Suppressor macrophage treated with lipopolysaccharide for 1 hour (primary cell): ENCODE results near the gene PRKCQ.

Experiments used
- DNase-seq, 3 donors: peaks; one replicate each; pipeline ENCODE4 v3.0.0-alpha.2; 2020 to 2022

The PRKCQ gene

DNA sequence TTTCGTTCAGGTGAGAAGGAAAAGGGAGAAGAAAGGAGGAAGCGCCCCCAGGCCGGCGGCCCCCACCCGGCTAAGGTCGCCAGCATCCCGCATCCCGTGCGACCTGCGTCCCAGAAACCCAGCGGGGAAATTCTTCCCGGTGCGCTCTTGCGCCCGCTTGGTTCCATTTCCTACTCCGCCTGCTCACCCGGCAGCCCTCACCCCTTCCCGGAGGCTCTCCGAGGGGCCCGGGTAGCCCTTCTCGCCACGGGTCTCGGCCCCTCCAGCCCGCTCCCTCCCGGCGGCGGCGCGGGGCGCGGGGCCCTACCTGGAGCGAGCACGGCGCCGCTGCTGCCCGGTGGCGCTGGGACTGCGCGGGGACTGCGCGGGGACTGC, at the start of gene PRKCQ:
TSS of gene PRKCQ (minus strand) at position 373 of the 375 bp plus-strand sequence. CDS start 65,141 bp downstream, outside the sequence.
- peak in 1 of 3 donors; percentile 28 for DNase-seq

DNA sequence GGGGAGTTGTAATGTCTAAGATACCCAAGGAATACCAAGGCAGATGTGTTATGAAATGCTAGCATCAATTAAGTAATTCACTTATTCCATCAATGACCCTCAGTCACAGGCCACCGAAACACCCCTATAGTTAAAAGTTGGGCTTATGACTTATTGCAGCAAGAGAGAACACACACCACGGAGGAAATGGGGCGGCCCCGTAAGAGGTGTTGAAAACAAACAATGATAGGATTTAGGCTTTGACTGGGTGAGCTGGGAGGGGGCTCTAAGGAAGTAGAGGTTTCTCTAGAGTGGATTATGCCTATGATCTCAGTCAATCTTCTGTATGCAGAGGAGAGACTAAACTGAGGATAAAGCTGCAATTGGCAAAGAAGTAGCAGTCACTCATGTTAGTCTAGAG, 45.4 kb upstream of the PRKCQ start:
- no peak for DNase-seq

GRCh38 chr10:6624392-6624791, 44.3 kb upstream of the PRKCQ start:
- no peak for DNase-seq

DNA sequence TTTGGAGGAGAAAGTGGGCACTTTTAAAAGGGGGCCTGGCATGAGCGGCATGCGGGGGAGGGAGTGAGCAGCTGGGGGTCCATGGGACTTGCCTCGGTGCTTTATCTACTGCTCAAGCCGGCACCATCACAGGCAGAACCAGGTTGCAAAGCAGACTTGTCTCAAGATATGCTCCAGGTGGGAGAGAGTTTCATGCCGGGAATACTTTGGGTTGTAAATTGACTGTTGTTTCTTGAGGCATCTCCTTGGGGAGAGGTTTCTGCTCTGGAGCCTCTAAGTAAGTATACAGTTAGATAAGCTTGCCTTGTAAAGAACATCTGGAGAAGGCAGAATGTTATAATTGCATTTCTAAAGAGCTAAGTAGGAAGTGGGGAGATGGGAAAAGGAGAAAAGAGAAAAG, 42.8 kb upstream of the PRKCQ start:
- no peak for DNase-seq

- DNase-seq, result peak; percentile 21 to 37 (median 36)
Measured at GRCh38 chr10:6621536-6621935, 41.5 kb upstream of the PRKCQ start.

DNA sequence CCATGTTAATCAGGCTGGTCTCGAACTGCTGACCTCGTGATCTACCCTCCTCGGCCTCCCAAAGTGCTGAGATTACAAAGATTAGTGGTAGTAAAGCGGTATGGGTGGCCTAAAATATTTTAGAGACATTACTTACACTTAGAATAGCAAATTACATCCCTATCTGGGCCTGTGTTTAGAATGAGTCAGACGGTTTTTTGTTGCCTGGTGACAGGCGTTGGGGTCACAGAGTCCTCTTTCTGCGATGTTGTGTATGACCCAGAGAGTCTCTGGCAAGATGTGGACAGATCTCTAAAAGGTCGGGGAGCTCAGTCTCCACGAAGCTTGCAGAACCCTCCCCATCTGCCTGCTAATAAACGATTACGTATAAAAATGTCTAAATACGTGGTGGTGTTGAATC, 39.6 kb upstream of the PRKCQ start:
- DNase-seq, result no peak

DNA sequence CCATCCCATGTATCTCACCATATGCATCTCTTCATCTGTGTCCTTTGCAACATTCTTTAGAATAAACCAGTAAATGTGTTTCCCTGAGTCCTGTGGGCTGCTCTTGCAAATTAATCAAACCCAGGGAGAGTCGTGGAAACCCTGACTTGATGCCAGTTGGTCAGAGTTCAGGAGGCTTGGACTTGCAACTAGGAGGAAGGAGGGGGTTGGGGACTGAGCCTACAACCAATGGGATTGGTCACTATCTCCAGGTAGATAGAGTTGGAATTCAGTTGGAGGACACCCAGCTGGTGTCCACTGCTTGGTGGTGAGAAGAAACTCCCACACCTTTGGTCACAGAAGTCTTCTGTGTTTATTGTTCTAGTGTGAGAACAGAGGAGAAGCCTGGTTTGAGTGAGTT, 38.3 kb upstream of the PRKCQ start:
- DNase-seq, result no peak

DNA sequence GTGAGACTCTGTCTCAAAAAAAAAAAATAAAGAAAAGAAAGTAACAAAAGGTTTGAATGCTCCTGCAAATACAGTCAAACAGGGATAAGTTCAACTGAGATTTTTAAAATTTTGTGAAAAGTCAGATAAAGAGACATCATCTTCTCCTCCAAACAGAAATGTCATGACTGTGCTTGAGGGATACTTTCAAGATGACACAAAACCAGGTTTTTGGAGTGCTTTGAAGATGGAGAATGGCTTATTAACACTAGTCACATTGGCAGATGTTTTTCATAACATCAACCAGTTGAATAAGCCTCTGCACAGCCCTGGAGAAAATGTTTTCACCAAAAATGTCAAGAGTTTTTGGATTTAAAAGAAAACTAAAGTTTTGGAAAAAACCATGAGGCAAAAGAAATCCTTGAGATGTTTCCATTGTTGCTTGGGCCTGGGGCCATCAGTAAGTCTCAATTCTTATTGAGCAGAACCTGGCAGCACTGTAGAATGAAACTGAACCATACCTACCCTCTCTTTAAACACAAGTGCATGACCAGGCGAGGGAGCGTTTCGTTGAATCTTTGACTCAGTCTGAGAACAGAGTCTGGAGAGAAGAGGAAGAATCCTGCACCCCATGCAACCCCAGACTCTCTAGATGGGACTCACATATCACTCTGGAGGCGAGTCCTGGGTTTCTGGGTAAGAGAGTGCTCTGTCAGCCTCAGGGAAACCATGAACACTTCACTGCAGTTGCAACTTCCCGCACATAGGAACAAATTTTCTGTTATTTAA, 37.4 kb upstream of the PRKCQ start:
- no peak for DNase-seq

- no peak for DNase-seq
Measured at GRCh38 chr10:6615971-6616370, 35.9 kb upstream of the PRKCQ start.

GRCh38 chr10:6612371-6612770, 32.3 kb upstream of the PRKCQ start:
- DNase-seq, result peak in 1 of 3 donors; percentile 20

GRCh38 chr10:6610647-6611046, 30.6 kb upstream of the PRKCQ start:
- DNase-seq, result no peak

GRCh38 chr10:6609625-6610024, 29.5 kb upstream of the PRKCQ start:
- peak; percentile 7 to 32 (median 16) for DNase-seq

DNA sequence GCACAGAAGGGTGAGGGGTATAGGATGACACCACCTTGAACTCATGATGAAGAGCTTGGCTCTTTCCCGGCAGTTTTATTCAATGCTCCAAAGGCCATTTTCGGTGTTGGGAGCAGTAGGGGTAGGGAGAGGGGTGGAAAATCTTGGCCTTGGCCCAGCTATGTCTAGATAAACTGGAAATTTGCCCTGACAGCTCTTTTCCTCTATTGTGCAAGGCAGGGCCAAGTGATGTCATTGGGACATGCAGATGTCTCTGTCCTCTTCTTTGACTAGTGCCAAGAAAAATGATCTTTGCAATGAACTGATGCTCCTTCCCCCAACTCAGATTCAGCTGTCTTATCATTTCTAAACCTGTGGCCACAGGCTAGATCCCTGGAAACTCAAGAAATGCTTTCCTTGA, 27.7 kb upstream of the PRKCQ start:
- peak; percentile 39 to 53 (median 52) for DNase-seq

GRCh38 chr10:6607182-6607581, 27.1 kb upstream of the PRKCQ start:
- DNase-seq, result peak; percentile 25 to 50 (median 32)

- DNase-seq, result no peak
Measured at GRCh38 chr10:6603142-6604125, 23.4 kb upstream of the PRKCQ start.

GRCh38 chr10:6602700-6603084, 22.6 kb upstream of the PRKCQ start:
- DNase-seq, result no peak

DNA sequence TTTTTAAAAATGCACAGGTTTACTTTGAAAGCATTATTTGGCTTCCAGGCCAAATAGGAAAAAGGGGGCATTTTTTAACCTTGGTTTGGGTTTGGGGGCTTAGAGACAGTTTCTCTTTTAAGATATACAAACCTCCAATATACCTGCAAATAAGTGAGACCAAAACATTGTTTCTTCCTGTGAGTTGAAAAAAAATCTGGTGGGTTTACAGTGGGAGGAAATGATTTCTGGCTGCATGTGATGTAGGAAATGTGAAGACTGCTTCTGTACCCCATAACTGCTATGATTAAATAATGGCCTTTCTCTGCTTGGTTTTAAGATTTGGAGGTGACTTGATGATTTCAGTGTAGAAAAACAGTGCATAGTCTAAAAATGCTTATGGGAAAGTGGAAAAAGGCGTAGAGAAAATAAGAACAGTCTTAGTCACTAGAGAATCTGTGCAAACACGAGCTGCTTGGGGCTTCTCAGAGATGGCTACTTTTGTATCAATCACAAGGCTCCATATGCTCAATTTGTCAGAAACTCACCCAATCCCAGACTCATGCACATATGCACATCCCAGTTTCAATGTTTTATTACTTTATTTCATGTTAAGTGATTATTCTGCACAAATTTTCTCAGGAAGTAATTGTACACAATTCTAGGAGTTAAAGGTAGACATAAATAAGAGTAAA, 22.1 kb upstream of the PRKCQ start:
- DNase-seq, result no peak

DNA sequence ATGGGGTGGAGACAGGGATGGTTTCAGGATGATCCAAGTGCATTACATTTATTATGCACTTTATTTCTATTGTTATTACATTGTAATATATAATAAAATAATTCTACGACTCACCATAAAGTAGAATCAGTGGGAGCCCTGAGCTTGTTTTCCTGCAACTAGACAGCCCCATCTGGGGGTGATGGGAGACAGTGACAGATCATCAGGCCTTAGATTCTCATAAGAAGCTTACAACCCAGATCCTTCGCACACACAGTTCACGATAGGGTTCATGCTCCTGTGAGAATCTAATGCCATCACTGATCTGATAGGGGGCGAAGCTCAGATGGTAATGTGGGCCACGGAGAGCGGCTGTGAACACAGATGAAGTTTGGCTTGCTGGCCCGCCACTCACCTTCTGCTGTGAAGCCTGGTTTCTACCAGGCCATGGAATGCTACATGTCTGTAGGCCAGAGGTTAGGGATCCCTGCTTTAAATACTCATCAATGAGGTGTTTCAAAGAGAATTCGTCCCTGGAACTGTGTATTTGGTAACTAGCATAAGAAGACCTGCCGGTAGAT, 21.2 kb upstream of the PRKCQ start:
- DNase-seq, result no peak

DNA sequence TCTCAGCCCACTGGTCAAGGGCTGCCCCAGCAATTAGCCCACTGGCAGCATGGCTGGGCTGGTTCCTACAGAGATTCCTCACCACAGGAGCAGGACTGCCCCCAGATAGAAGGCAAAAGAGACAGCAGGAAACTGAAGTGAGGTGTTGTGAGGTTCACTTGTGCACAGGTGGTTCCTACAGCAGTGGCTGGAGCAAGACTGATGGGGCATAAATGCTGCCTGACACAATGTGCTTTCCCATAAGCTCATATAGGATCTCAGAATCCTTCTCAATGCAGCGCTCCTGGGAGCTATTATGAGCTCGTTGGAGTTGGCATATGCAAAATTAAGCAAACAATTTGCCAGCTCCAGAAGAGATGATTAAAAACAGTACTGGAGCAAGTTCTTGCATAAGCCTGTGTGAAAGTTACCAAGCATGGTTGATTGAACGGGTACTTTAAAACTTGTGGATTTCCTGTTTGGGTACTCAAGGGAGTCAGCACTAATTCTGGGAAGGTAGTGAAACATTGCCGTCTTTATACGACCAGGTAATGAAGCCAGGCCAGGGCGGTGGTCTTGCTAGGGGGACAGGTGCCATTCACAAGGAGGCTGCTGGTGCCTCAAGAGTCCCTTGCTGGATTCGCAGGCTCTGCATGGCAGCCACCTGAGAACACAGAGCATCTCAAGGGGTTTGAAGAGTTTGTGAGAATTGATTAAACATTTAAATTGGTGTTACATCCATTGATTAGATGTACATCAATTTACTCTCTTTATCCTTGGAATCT, 20.3 kb upstream of the PRKCQ start:
- no peak for DNase-seq

DNA sequence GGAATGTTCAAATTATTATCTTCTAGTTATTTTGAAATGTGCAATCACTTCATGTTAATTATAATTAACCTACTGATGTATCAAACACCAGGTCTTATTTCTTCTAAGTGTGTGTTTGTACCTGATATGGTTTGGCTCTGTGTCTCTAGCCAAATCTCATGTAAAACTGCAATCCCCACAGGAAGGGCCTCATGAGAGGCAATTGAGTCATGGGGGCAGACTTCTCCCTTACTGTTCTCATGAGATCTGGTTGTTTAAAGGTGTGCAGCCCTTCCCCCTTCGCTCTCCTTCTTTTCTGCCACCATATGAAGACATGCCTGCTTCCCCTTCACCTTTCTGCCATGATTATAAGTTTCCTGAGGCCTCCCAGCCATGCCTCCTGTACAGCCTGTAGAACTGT, 18.6 kb upstream of the PRKCQ start:
- no peak for DNase-seq

DNA sequence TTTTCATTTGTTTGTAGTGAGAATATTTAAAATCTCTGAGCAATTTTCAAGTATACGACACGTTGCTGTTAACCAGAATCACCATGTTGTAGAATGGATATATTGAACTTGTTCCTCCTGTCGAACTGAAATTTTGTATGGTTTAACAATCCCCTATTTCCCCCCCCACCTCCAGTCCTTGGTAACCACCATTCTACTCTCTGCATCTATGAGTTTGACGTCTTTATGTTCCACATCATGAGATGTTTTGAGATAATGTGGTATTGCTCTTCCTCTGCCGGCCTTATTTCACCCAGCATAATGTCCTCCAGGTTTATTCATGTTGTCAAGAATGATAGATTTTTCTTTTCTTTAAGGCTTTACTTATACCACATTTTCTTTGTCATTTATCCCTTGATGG, 17.4 kb upstream of the PRKCQ start:
- DNase-seq, result no peak

GRCh38 chr10:6595499-6595898, 15.4 kb upstream of the PRKCQ start:
- DNase-seq, result no peak
